Measurements from ENCODE around the gene AKAP12. TPM values are rescaled to one million over a fixed set of nuclear protein-coding genes. Genes with fewer than 3 reads are reported as not detected.

Gene AKAP12
- total RNA-seq, 1 donor from 2014 or later = 138 TPM

GRCh38 chr6:151325075-151326050 is 85.6 kb downstream of the AKAP12 start:
- Mint-ChIP-seq H3K9me3 (peaks cover 6% of the 10 kb centered on the region), H3K27ac (peak overlapping the region; percentile 61), H3K27me3 (peaks cover 13% of the 10 kb centered on the region), H3K4me1 (ENCODE audit: unreplicated experiment) (peaks cover 53% of the 10 kb centered on the region), H3K4me3 (peak overlapping the region; percentile 87), H3K36me3 (peaks cover 29% of the 10 kb centered on the region)
- no peak for DNase-seq (ENCODE audit: extremely low spot score, unreplicated experiment)
- no peak for TF ChIP-seq CTCF (conservative IDR thresholded peaks at IDR 0.05)

GRCh38 chr6:151326116-151326825 is 86.5 kb downstream of the AKAP12 start:
- TF ChIP-seq CTCF (conservative IDR thresholded peaks at IDR 0.05) = no peak
- peaks cover 26% of the 10 kb centered on the region for H3K36me3 Mint-ChIP-seq
- peaks cover 13% of the 10 kb centered on the region for H3K27me3 Mint-ChIP-seq
- H3K4me1 Mint-ChIP-seq (ENCODE audit: unreplicated experiment) = peaks cover 56% of the 10 kb centered on the region
- H3K9me3 Mint-ChIP-seq = peaks cover 6% of the 10 kb centered on the region
- DNase-seq (ENCODE audit: extremely low spot score, unreplicated experiment) = no peak
- peak overlapping the region; percentile 61 for H3K27ac Mint-ChIP-seq
- H3K4me3 Mint-ChIP-seq = peak overlapping the region; percentile 87

- peaks cover 24% of the 10 kb centered on the region for H3K36me3 Mint-ChIP-seq
- no peak overlapping the region for H3K27ac Mint-ChIP-seq
- no peak for TF ChIP-seq CTCF (conservative IDR thresholded peaks at IDR 0.05)
- peaks cover 13% of the 10 kb centered on the region for H3K27me3 Mint-ChIP-seq
- peak overlapping the region; percentile 87 for H3K4me3 Mint-ChIP-seq
- H3K9me3 Mint-ChIP-seq = peaks cover 6% of the 10 kb centered on the region
- no peak for DNase-seq (ENCODE audit: extremely low spot score, unreplicated experiment)
- peaks cover 56% of the 10 kb centered on the region for H3K4me1 Mint-ChIP-seq (ENCODE audit: unreplicated experiment)
Observed at GRCh38 chr6:151327101-151327500, 87.3 kb downstream of the AKAP12 start.

- peak overlapping the region; percentile 12 for H3K27ac Mint-ChIP-seq
- H3K9me3 Mint-ChIP-seq = peaks cover 5% of the 10 kb centered on the region
- H3K4me3 Mint-ChIP-seq = peak overlapping the region; percentile 13
- H3K27me3 Mint-ChIP-seq = peaks cover 8% of the 10 kb centered on the region
- peaks cover 50% of the 10 kb centered on the region for H3K4me1 Mint-ChIP-seq (ENCODE audit: unreplicated experiment)
- no peak for DNase-seq (ENCODE audit: extremely low spot score, unreplicated experiment)
- peaks cover 19% of the 10 kb centered on the region for H3K36me3 Mint-ChIP-seq
- TF ChIP-seq CTCF (conservative IDR thresholded peaks at IDR 0.05) = no peak
Observed at GRCh38 chr6:151330130-151330696, 90.4 kb downstream of the AKAP12 start.

GRCh38 chr6:151335930-151336329 is 96.2 kb downstream of the AKAP12 start:
- H3K4me3 Mint-ChIP-seq = no peak overlapping the region
- no peak for TF ChIP-seq CTCF (conservative IDR thresholded peaks at IDR 0.05)
- H3K27me3 Mint-ChIP-seq = no peaks in the 10 kb centered on the region
- H3K4me1 Mint-ChIP-seq (ENCODE audit: unreplicated experiment) = peaks cover 23% of the 10 kb centered on the region
- no peak overlapping the region for H3K27ac Mint-ChIP-seq
- peaks cover 23% of the 10 kb centered on the region for H3K36me3 Mint-ChIP-seq
- DNase-seq (ENCODE audit: extremely low spot score, unreplicated experiment) = no peak
- peaks cover 5% of the 10 kb centered on the region for H3K9me3 Mint-ChIP-seq

Measured in type B pancreatic cell (in vitro differentiated cells).